OCI-LY7 (cell line): ENCODE data around the gene CACTIN.

Experiments used
- CTCF ChIP-seq: fragments of 200-600 bp; sonication (generic); conservative IDR thresholded peaks from 2 replicates; pipeline ENCODE4 v1.5.1; 2014; ENCODE audit warnings: mild to moderate bottlenecking, antibody characterized with exemption, low read length, moderate library complexity, mixed read lengths
- EZH2phosphoT487 ChIP-seq: fragments of 200-600 bp; sonication (generic); IDR thresholded peaks from 2 replicates; pipeline ENCODE4 v1.6.1; 2018; ENCODE audit warnings: low read depth, borderline replicate concordance, mild to moderate bottlenecking, mixed run types, antibody characterized with exemption, low read length, moderate library complexity, mixed read lengths

GRCh38 chr19:3655402-3656072 lies 28.9 kb upstream of the CACTIN start:
- no peak for TF ChIP-seq CTCF
- no peak for TF ChIP-seq EZH2phosphoT487
